IMR-90 (cell line): ENCODE data around the gene CDKAL1. TPM values are rescaled to one million over a fixed set of nuclear protein-coding genes. Genes with fewer than 3 reads are reported as not detected.
"Not testable (repeated sequence)": the region's sequence is repeated elsewhere in the genome, so short reads cannot be mapped to it uniquely, and the experiment has no call there.

ENCODE experiments used
- ATAC-seq: fragments of 200-7000 bp; cut with Tn5 transposase; 2 replicates; pipeline ENCODE4 v1.9.1; 2020; ENCODE audit warnings: low read depth, mild to moderate bottlenecking, moderate library complexity
- BruUV-seq: library from RNA; stranded (reverse); fragments of 400-500 nt; replicated peaks from 2 replicates; lab custom pipeline; 2021; lab: Mats Ljungman, UMichigan
- CTCF ChIA-PET: fragments of 300-600 bp; formaldehyde crosslinking; extraction: SDS; loops from one replicate; lab custom pipeline; 2021; ENCODE audit warnings: antibody characterized with exemption; lab: Yijun Ruan, JAX
- POLR2A ChIA-PET: fragments of 300-600 bp; sonication (Branson Sonifier 250); formaldehyde crosslinking; loops from one replicate; lab custom pipeline; 2022; ENCODE audit warnings: antibody characterized with exemption; ENCODE audit not compliant: unreplicated experiment; lab: Charles Lee
- DNase-seq: peaks from one replicate; pipeline ENCODE4 v3.0.0; 2013
- H2AFZ ChIP-seq: replicated peaks from 2 replicates; pipeline ENCODE3; 2013; ENCODE audit warnings: low read length, mild to moderate bottlenecking; ENCODE audit not compliant: poor library complexity
- H2AK5ac ChIP-seq: 2 replicates; pipeline ENCODE4 v1.6.1; 2013; ENCODE audit warnings: low read depth, low read length, inconsistent platforms
- H2AK9ac ChIP-seq: replicated peaks from 2 replicates; pipeline ENCODE3; 2013; ENCODE audit warnings: mild to moderate bottlenecking, low read depth, low read length, moderate library complexity; ENCODE audit not compliant: poor library complexity
- H2BK120ac ChIP-seq: 2 replicates; pipeline ENCODE4 v1.6.1; 2013; ENCODE audit warnings: low read depth, low read length, inconsistent platforms
- H2BK15ac ChIP-seq: 3 replicates; pipeline ENCODE4 v1.6.1; 2013; ENCODE audit warnings: low read depth, low read length, inconsistent platforms
- H2BK20ac ChIP-seq: 2 replicates; pipeline ENCODE4 v1.6.1; 2013; ENCODE audit warnings: low read depth, mild to moderate bottlenecking, inconsistent platforms, low read length, moderate library complexity
- H2BK5ac ChIP-seq: 2 replicates; pipeline ENCODE4 v1.6.1; 2013; ENCODE audit warnings: mild to moderate bottlenecking, low read depth, low read length, inconsistent platforms; ENCODE audit not compliant: poor library complexity, severe bottlenecking
- H3K14ac ChIP-seq: replicated peaks from 2 replicates; pipeline ENCODE4 v1.6.1; 2013; ENCODE audit warnings: low read depth, low read length, inconsistent platforms
- H3K18ac ChIP-seq: 2 replicates; pipeline ENCODE4 v1.6.1; 2013; ENCODE audit warnings: low read depth, low read length, control low read depth
- H3K23ac ChIP-seq: 2 replicates; pipeline ENCODE4 v1.6.1; 2013; ENCODE audit warnings: low read depth, low read length, inconsistent platforms
- H3K27ac ChIP-seq: 2 replicates; pipeline ENCODE4 v1.5.1; 2013; ENCODE audit warnings: mild to moderate bottlenecking, control low read depth, low read length; ENCODE audit not compliant: insufficient read depth
- H3K27me3 ChIP-seq: 2 replicates; pipeline ENCODE4 v1.6.1; 2013; ENCODE audit warnings: low read length; ENCODE audit not compliant: control insufficient read depth, insufficient read depth
- H3K36me3 ChIP-seq: 2 replicates; pipeline ENCODE4 v1.6.1; 2013; ENCODE audit warnings: low read length, mixed read lengths; ENCODE audit not compliant: control insufficient read depth, insufficient read depth
- H3K4ac ChIP-seq: 2 replicates; pipeline ENCODE4 v1.6.1; 2013; ENCODE audit warnings: low read depth, low read length, inconsistent platforms
- H3K4me1 ChIP-seq: 2 replicates; pipeline ENCODE4 v1.6.1; 2013; ENCODE audit warnings: low read length, mixed read lengths; ENCODE audit not compliant: control insufficient read depth, insufficient read depth
- H3K4me2 ChIP-seq: 2 replicates; pipeline ENCODE4 v1.6.1; 2013; ENCODE audit warnings: low read depth, mild to moderate bottlenecking, control low read depth, low read length, moderate library complexity
- H3K4me3 ChIP-seq: 2 replicates; pipeline ENCODE4 v1.5.1; 2013; ENCODE audit warnings: low read depth, mild to moderate bottlenecking, control low read depth, low read length, moderate library complexity; ENCODE audit not compliant: insufficient read depth
- H3K56ac ChIP-seq: 2 replicates; pipeline ENCODE4 v1.6.1; 2013; ENCODE audit warnings: low read length, inconsistent platforms; ENCODE audit not compliant: insufficient read depth; ENCODE audit errors: extremely low read depth
- H3K79me1 ChIP-seq, 2 experiments: 2 replicates each; pipeline ENCODE4 v1.6.1; 2013; ENCODE audit warnings: low read length in 2 of 2, inconsistent platforms in 1 of 2, low read depth in 1 of 2
- H3K9ac ChIP-seq: 2 replicates; pipeline ENCODE4 v1.6.1; 2013; ENCODE audit warnings: low read depth, low read length, control low read depth
- H3K9me1 ChIP-seq: 2 replicates; pipeline ENCODE4 v1.6.1; 2013; ENCODE audit warnings: low read length, inconsistent platforms; ENCODE audit not compliant: insufficient read depth
- H3K9me3 ChIP-seq: 2 replicates; pipeline ENCODE4 v1.6.1; 2013; ENCODE audit warnings: low read length; ENCODE audit not compliant: control insufficient read depth, insufficient read depth
- H4K20me1 ChIP-seq: 2 replicates; pipeline ENCODE4 v1.6.1; 2013; ENCODE audit warnings: low read length, inconsistent platforms; ENCODE audit not compliant: insufficient read depth
- H4K5ac ChIP-seq: 2 replicates; pipeline ENCODE4 v1.6.1; 2013; ENCODE audit warnings: mild to moderate bottlenecking, low read depth, low read length, control low read depth
- H4K8ac ChIP-seq, 2 experiments: 2 replicates each; pipeline ENCODE4 v1.6.1; 2013; ENCODE audit warnings: low read depth in 2 of 2, low read length in 2 of 2, control low read depth in 1 of 2, inconsistent platforms in 1 of 2
- H4K91ac ChIP-seq: 2 replicates; pipeline ENCODE4 v1.6.1; 2013; ENCODE audit warnings: low read depth, low read length, inconsistent platforms; ENCODE audit not compliant: insufficient read depth
- CEBPB ChIP-seq: IDR thresholded peaks from 2 replicates; pipeline ENCODE4 v1.6.1; 2012; ENCODE audit warnings: low read depth, low read length, improper control_type of control experiment
- FOS ChIP-seq: fragments of 150-350 bp; IDR thresholded peaks from 2 replicates; pipeline ENCODE4 v1.6.1; 2016; ENCODE audit warnings: low read depth, low read length
- MAFK ChIP-seq: IDR thresholded peaks from 2 replicates; pipeline ENCODE4 v1.6.1; 2012; ENCODE audit warnings: low read depth, low read length, improper control_type of control experiment
- MAZ ChIP-seq: IDR thresholded peaks from 2 replicates; pipeline ENCODE4 v1.6.1; 2012; ENCODE audit warnings: low read depth, mild to moderate bottlenecking, low read length, improper control_type of control experiment, moderate library complexity, borderline replicate concordance
- RCOR1 ChIP-seq: IDR thresholded peaks from 2 replicates; pipeline ENCODE4 v1.6.1; 2012; ENCODE audit warnings: mild to moderate bottlenecking, low read length, improper control_type of control experiment; ENCODE audit not compliant: insufficient replicate concordance
- RFX5 ChIP-seq: IDR thresholded peaks from 2 replicates; pipeline ENCODE4 v1.8.0; 2012; ENCODE audit warnings: low read depth, mild to moderate bottlenecking, low read length, moderate library complexity
- SMC3 ChIP-seq: fragments of 150-350 bp; IDR thresholded peaks from 2 replicates; pipeline ENCODE4 v1.6.1; 2016; ENCODE audit warnings: low read depth, mild to moderate bottlenecking, antibody characterized with exemption, low read length, moderate library complexity
- USF2 ChIP-seq: fragments of 150-350 bp; IDR thresholded peaks from 2 replicates; pipeline ENCODE4 v1.6.1; 2017; ENCODE audit warnings: mild to moderate bottlenecking, antibody characterized with exemption, low read length, low read depth
- WGBS, 2 experiments: methylation state at CpG; one replicate each; pipeline versions ENCODE4 v1.1.5 to v1.1.7; 2013; ENCODE audit warnings: missing lambda C conversion rate in 2 of 2; ENCODE audit not compliant: insufficient read length in 1 of 2; ENCODE audit errors: extremely low coverage in 2 of 2; 5-methylcytosine and 5-hydroxymethylcytosine counted together
- dilution Hi-C: fragments of 300-500 bp; cut with HindIII; formaldehyde crosslinking; loops from one replicate; pipeline ENCODE4 v1.14.3; 2018; ENCODE audit warnings: low sequenced_read_pairs; ENCODE audit not compliant: unreplicated experiment
- in situ Hi-C: fragments of 300-500 bp; cut with MboI; formaldehyde crosslinking; loops from 3 replicates; pipeline ENCODE4 v1.14.3; 2019; ENCODE audit warnings: low sequenced_read_pairs, inconsistent platforms, mixed read lengths
- intact Hi-C: fragments of 100-400 bp; cut with micrococcal nuclease; formaldehyde crosslinking; loops from 2 replicates; pipeline ENCODE4 v1.10.0; 2022
- polyA plus RNA-seq, 3 experiments: library from polyadenylated mRNA; depleted of rRNA; stranded (reverse); fragments of >200 nt; gene quantifications; 2 replicates each; pipeline ENCODE4 v1.2.3, GENCODE V29; 2012; ENCODE audit warnings: low replicate concordance in 1 of 3
- total RNA-seq: library from RNA; depleted of rRNA; stranded (reverse); fragments of >200 nt; gene quantifications from 2 replicates; pipeline ENCODE4 v1.2.3, GENCODE V29; 2012

The CDKAL1 gene
- total and polyA plus RNA-seq, 2 of the 4 experiments (the other 2 are of a cell fraction): 3.7 to 13.1 TPM

GRCh38 chr6:21193790-21194475 is 659.7 kb downstream of the CDKAL1 start:
- H2BK5ac ChIP-seq: no peak overlapping the region
- H2BK20ac ChIP-seq: no peak overlapping the region
- H3K4me1 ChIP-seq: peaks cover 4% of the 10 kb centered on the region
- CTCF ChIA-PET: no interaction called here
- no peaks in the 10 kb centered on the region for H3K79me1 ChIP-seq
- no peak overlapping the region for H2AK9ac ChIP-seq
- TF ChIP-seq CEBPB: no peak
- TF ChIP-seq USF2: no peak
- TF ChIP-seq MAZ: no peak
- TF ChIP-seq RFX5: no peak
- no peak for TF ChIP-seq MAFK
- TF ChIP-seq RCOR1: no peak
- TF ChIP-seq FOS: no peak
- TF ChIP-seq SMC3: no peak
- no peak overlapping the region for H2BK120ac ChIP-seq
- H3K18ac ChIP-seq: no peak overlapping the region
- dilution Hi-C loops: no loop called here
- no peak overlapping the region for H4K91ac ChIP-seq
- ATAC-seq: no peak
- intact Hi-C loops: no loop called here
- no peak overlapping the region for H3K4ac ChIP-seq
- in situ Hi-C loops: no loop called here
- no peak for DNase-seq
- H2BK15ac ChIP-seq: no peak overlapping the region
- peaks cover 2% of the 10 kb centered on the region; the same call in 1 of the 2 replicates for H3K9me3 ChIP-seq
- no peak overlapping the region for H2AK5ac ChIP-seq
- H3K56ac ChIP-seq: no peak overlapping the region
- whole genome bisulfite sequencing, 2 experiments: no CpG with 5 or more reads among the region's 2 CpGs
- no peak overlapping the region for H3K23ac ChIP-seq
- no peak overlapping the region for H3K4me2 ChIP-seq
- no peak overlapping the region for H3K9ac ChIP-seq
- H2AFZ ChIP-seq: no peak overlapping the region
- H4K20me1 ChIP-seq: no peaks in the 10 kb centered on the region
- H3K9me1 ChIP-seq: no peaks in the 10 kb centered on the region
- H3K27me3 ChIP-seq: no peaks in the 10 kb centered on the region
- no peaks in the 10 kb centered on the region for H3K36me3 ChIP-seq
- H3K4me3 ChIP-seq: no peak overlapping the region
- POLR2A ChIA-PET: no interaction called here
- no peak overlapping the region for H3K27ac ChIP-seq
- H4K8ac ChIP-seq: no peak overlapping the region
- H4K5ac ChIP-seq: no peak overlapping the region
- no peak overlapping the region for H3K14ac ChIP-seq
- no TSS peak for BruUV-seq

- H3K4me1 ChIP-seq, H3K9me3 ChIP-seq, H2AFZ ChIP-seq, DNase-seq, H3K27me3 ChIP-seq, intact Hi-C loops, H2AK9ac ChIP-seq, H2AK5ac ChIP-seq, H2BK15ac ChIP-seq, H4K91ac ChIP-seq, H4K20me1 ChIP-seq, H3K14ac ChIP-seq, H4K5ac ChIP-seq, H2BK120ac ChIP-seq, H3K4ac ChIP-seq, H3K56ac ChIP-seq, H3K18ac ChIP-seq, H3K36me3 ChIP-seq, H3K9ac ChIP-seq, H2BK20ac ChIP-seq, H4K8ac ChIP-seq, dilution Hi-C loops, CTCF ChIA-PET, H2BK5ac ChIP-seq, BruUV-seq, ATAC-seq, H3K79me1 ChIP-seq, H3K9me1 ChIP-seq, H3K4me3 ChIP-seq, H3K27ac ChIP-seq, in situ Hi-C loops, POLR2A ChIA-PET, H3K4me2 ChIP-seq, H3K23ac ChIP-seq: not testable (repeated sequence)
- WGBS, 2 experiments: 100% methylated on average over 1 of the region's 7 CpGs; no CpG with 5 or more reads in 1 of the 2 experiments
Measured at GRCh38 chr6:21195301-21195700, 661.0 kb downstream of the CDKAL1 start.
